D341Med (cell line): ENCODE data around the gene MIPOL1.

ENCODE experiments used
- DNase-seq: peaks from one replicate; pipeline ENCODE4 v3.0.0; 2012; ENCODE audit warnings: low spot score

The MIPOL1 gene

GRCh38 chr14:37587131-37587803, 389.5 kb downstream of the MIPOL1 start:
- DNase-seq = no peak

GRCh38 chr14:37587881-37588666, 390.3 kb downstream of the MIPOL1 start:
- peak; percentile 64 for DNase-seq

GRCh38 chr14:37588667-37588955, 390.9 kb downstream of the MIPOL1 start:
- DNase-seq = no peak

- no peak for DNase-seq
Observed at GRCh38 chr14:37588956-37589714, 391.4 kb downstream of the MIPOL1 start.

GRCh38 chr14:37589715-37590427, 392.1 kb downstream of the MIPOL1 start:
- no peak for DNase-seq

GRCh38 chr14:37590428-37591139, 392.8 kb downstream of the MIPOL1 start:
- no peak for DNase-seq

- no peak for DNase-seq
Observed at GRCh38 chr14:37591311-37591940, 393.7 kb downstream of the MIPOL1 start.

- no peak for DNase-seq
Observed at GRCh38 chr14:37591941-37592481, 394.3 kb downstream of the MIPOL1 start.

- DNase-seq = no peak
Observed at GRCh38 chr14:37592482-37593408, 395.0 kb downstream of the MIPOL1 start.

- DNase-seq = no peak
Observed at GRCh38 chr14:37593511-37594237, 395.9 kb downstream of the MIPOL1 start.

GRCh38 chr14:37594238-37594970, 396.7 kb downstream of the MIPOL1 start:
- peak; percentile 80 for DNase-seq

- DNase-seq = peak; percentile 85
Observed at GRCh38 chr14:37594971-37595808, 397.5 kb downstream of the MIPOL1 start, which contains the start of the genes FOXA1 and TTC6. Gene FOXA1, minus strand, starts transcription at chr14:37595249. Its CDS starts 277 bp downstream, at chr14:37594972. Gene TTC6, plus strand, starts transcription at chr14:37595629. Its CDS starts 26,436 bp downstream, at chr14:37622065.

GRCh38 chr14:37595809-37596621, 398.3 kb downstream of the MIPOL1 start:
- DNase-seq = no peak

- DNase-seq = no peak
Observed at GRCh38 chr14:37596790-37597472, 399.2 kb downstream of the MIPOL1 start.

- no peak for DNase-seq
Observed at GRCh38 chr14:37597538-37597913, 399.8 kb downstream of the MIPOL1 start.
